ENCODE measurements around the gene SHTN1.

The SHTN1 gene

GRCh38 chr10:117007080-117007479 lies 2.1 kb upstream of the SHTN1 start:
- intact Hi-C loops (cut with DNase I; ENCODE audit: low total_unique reads) = no loop called here

GRCh38 chr10:117005527-117006055 lies 604 bp upstream of the SHTN1 start:
- Histone ChIP-seq H3K4me1 (peaks cover 0 to 13% (median 5%) of the 10 kb centered on the region in 4 donors), H3K36me3 (no peaks in the 10 kb centered on the region), H3K27me3 (no peaks in the 10 kb centered on the region), H3K9me3 (no peaks in the 10 kb centered on the region), H3K27ac (peak overlapping the region; percentile 58 to 66), H3K4me3 (peak overlapping the region; percentile 73 to 79)
- intact Hi-C loops (cut with DNase I; ENCODE audit: low total_unique reads) = no loop called here
- no peak for DNase-seq
- no peak for TF ChIP-seq CTCF (IDR thresholded peaks at IDR 0.05)

More at GRCh38 chr10:117007080-117007479, 2.1 kb upstream of the SHTN1 start:
- no peak for TF ChIP-seq CTCF (IDR thresholded peaks at IDR 0.05)
- H3K36me3 ChIP-seq = no peaks in the 10 kb centered on the region
- no peak for DNase-seq
- no peak overlapping the region for H3K27ac ChIP-seq
- no peaks in the 10 kb centered on the region for H3K27me3 ChIP-seq
- H3K4me1 ChIP-seq = peaks cover 0 to 13% (median 5%) of the 10 kb centered on the region in 4 donors
- H3K9me3 ChIP-seq = no peaks in the 10 kb centered on the region
- no peak overlapping the region for H3K4me3 ChIP-seq

GRCh38 chr10:117004227-117005025 lies 561 bp downstream of the SHTN1 start:
- intact Hi-C loops (cut with DNase I; ENCODE audit: low total_unique reads) = no loop called here
- no peaks in the 10 kb centered on the region for H3K27me3 ChIP-seq
- TF ChIP-seq CTCF (IDR thresholded peaks at IDR 0.05) = no peak
- peak overlapping the region; percentile 58 to 66 for H3K27ac ChIP-seq
- no peaks in the 10 kb centered on the region for H3K36me3 ChIP-seq
- H3K4me3 ChIP-seq = peak overlapping the region; percentile 73 to 79
- DNase-seq = peak; percentile 49 to 71
- H3K9me3 ChIP-seq = no peaks in the 10 kb centered on the region
- H3K4me1 ChIP-seq = peaks cover 0 to 13% (median 5%) of the 10 kb centered on the region in 4 donors

- Histone ChIP-seq H3K27ac (no peak overlapping the region), H3K9me3 (no peaks in the 10 kb centered on the region), H3K4me3 (no peak overlapping the region), H3K27me3 (no peaks in the 10 kb centered on the region), H3K36me3 (no peaks in the 10 kb centered on the region), H3K4me1 (peaks cover 0 to 13% (median 5%) of the 10 kb centered on the region in 4 donors)
- intact Hi-C loops (cut with DNase I; ENCODE audit: low total_unique reads) = no loop called here
- TF ChIP-seq CTCF (IDR thresholded peaks at IDR 0.05) = no peak
- DNase-seq = no peak
These were observed 1.7 kb downstream of the SHTN1 start for GRCh38 chr10:117003336-117003735.

- TF ChIP-seq CTCF (IDR thresholded peaks at IDR 0.05) = no peak
- peaks cover 0 to 13% (median 5%) of the 10 kb centered on the region in 4 donors for H3K4me1 ChIP-seq
- H3K36me3 ChIP-seq = no peaks in the 10 kb centered on the region
- H3K27me3 ChIP-seq = no peaks in the 10 kb centered on the region
- intact Hi-C loops (cut with DNase I; ENCODE audit: low total_unique reads) = no loop called here
- no peak for DNase-seq
- H3K9me3 ChIP-seq = no peaks in the 10 kb centered on the region
- H3K27ac ChIP-seq = no peak overlapping the region
- H3K4me3 ChIP-seq = no peak overlapping the region
These were observed 2.8 kb downstream of the SHTN1 start for GRCh38 chr10:117002206-117002605.

Measured in tibial artery (tissue), 4 donors.